HL-60 (cell line): ENCODE results near the gene CACNA1C.

Source experiments
- DNase-seq, 2 experiments: peaks; one replicate each; pipeline ENCODE4 v3.0.0-alpha.2; 2010 to 2020; ENCODE audit warnings: low read depth in 1 of 2, low spot score in 1 of 2
- H3K27ac ChIP-seq: fragments of 250-450 bp; sonication (Bioruptor Pico); replicated peaks from 2 replicates; pipeline ENCODE4 v1.5.1; 2020; ENCODE audit warnings: mild to moderate bottlenecking, moderate library complexity
- H3K27me3 ChIP-seq: fragments of 250-450 bp; sonication (Bioruptor Pico); 2 replicates; pipeline ENCODE4 v1.5.1; 2021; ENCODE audit warnings: mild to moderate bottlenecking, moderate library complexity; ENCODE audit not compliant: insufficient read depth, poor library complexity, severe bottlenecking
- H3K4me3 ChIP-seq: replicated peaks from 2 replicates; pipeline ENCODE4 v1.5.1; 2011; ENCODE audit warnings: mild to moderate bottlenecking, control low read depth, low read length; ENCODE audit not compliant: insufficient read depth
- GABPA ChIP-seq: IDR thresholded peaks from 2 replicates; pipeline ENCODE4 v1.6.1; 2012; ENCODE audit warnings: low read depth
- POLR2AphosphoS5 ChIP-seq: IDR thresholded peaks from 2 replicates; pipeline ENCODE4 v1.6.1; 2012; ENCODE audit warnings: low read depth
- SPI1 ChIP-seq: IDR thresholded peaks from 2 replicates; pipeline ENCODE4 v1.6.1; 2012; ENCODE audit warnings: low read depth, mild to moderate bottlenecking, borderline replicate concordance
- TF ChIP-seq, protein P1 (sequence below): IDR thresholded peaks from 2 replicates; pipeline ENCODE4 v1.6.1; 2012; ENCODE audit warnings: low read depth; ENCODE audit not compliant: insufficient replicate concordance
- TF ChIP-seq, protein P2 (sequence below): IDR thresholded peaks from one replicate; pipeline ENCODE4 v1.5.1; 2011; ENCODE audit warnings: low read length, control low read depth, inconsistent platforms; ENCODE audit not compliant: insufficient read depth

Gene CACNA1C

DNA sequence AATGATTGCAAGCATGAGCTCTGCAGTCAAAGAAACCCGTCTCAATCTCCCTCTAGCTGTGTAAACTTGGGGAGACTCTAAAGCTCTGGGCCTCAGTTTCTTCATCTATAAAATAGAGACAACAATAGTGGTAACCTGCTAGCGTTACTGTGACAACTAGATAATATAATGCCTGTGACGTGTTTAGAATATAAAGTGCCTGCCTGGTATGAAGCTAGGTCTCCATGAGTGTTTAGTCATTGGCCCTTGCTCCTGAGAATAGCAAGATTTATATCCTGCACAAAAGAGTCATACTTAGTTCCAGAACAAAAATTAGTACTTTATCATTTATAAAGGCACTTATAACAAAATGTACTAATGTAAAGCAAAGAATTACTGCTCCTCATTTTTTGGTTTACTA is 39.7 kb upstream of the CACNA1C start:
- H3K27ac ChIP-seq, result no peak overlapping the region
- no peak overlapping the region for H3K4me3 ChIP-seq
- no peak for TF ChIP-seq POLR2AphosphoS5
- TF ChIP-seq, protein P1, sequence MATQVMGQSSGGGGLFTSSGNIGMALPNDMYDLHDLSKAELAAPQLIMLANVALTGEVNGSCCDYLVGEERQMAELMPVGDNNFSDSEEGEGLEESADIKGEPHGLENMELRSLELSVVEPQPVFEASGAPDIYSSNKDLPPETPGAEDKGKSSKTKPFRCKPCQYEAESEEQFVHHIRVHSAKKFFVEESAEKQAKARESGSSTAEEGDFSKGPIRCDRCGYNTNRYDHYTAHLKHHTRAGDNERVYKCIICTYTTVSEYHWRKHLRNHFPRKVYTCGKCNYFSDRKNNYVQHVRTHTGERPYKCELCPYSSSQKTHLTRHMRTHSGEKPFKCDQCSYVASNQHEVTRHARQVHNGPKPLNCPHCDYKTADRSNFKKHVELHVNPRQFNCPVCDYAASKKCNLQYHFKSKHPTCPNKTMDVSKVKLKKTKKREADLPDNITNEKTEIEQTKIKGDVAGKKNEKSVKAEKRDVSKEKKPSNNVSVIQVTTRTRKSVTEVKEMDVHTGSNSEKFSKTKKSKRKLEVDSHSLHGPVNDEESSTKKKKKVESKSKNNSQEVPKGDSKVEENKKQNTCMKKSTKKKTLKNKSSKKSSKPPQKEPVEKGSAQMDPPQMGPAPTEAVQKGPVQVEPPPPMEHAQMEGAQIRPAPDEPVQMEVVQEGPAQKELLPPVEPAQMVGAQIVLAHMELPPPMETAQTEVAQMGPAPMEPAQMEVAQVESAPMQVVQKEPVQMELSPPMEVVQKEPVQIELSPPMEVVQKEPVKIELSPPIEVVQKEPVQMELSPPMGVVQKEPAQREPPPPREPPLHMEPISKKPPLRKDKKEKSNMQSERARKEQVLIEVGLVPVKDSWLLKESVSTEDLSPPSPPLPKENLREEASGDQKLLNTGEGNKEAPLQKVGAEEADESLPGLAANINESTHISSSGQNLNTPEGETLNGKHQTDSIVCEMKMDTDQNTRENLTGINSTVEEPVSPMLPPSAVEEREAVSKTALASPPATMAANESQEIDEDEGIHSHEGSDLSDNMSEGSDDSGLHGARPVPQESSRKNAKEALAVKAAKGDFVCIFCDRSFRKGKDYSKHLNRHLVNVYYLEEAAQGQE, result no peak
- TF ChIP-seq SPI1, result no peak
- H3K27me3 ChIP-seq, result no peaks in the 10 kb centered on the region
- no peak for DNase-seq

DNA sequence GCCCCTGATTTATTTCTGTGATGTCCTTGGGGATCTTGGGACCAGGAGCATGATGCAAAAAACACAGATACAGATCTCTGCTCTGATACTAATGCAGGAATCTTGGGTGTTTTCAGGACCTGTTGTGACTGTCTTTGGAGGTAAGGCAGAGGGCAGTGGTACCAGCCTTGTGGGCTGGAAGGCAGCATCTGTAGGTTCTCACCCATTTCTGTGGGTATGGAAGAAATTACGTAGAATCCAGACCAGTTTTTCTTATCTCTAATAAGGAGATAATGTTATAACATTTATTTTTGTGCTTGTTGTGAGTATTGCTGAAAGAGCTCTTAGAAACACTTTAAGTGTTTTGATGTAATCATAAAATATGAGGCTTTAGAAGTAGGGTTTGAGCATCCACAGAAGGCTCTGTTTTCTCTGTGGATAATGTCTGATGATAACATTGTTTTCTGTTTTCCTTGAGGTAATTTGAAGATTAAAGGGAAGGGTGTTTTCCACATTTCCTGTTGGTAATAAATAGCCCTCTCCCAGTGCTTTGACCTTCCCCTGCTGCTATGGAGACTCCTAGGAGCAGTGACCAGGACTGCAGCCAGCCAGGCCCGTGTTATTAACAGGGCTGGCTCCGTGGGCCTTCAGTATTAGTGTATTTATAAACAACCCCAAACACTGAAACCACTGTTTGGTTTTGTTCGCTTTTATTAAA is 39.1 kb upstream of the CACNA1C start:
- DNase-seq, result no peak
- Histone ChIP-seq H3K4me3 (no peak overlapping the region), H3K27me3 (no peaks in the 10 kb centered on the region), H3K27ac (no peak overlapping the region)
- TF ChIP-seq, protein P1, result no peak
- TF ChIP-seq, protein P2, sequence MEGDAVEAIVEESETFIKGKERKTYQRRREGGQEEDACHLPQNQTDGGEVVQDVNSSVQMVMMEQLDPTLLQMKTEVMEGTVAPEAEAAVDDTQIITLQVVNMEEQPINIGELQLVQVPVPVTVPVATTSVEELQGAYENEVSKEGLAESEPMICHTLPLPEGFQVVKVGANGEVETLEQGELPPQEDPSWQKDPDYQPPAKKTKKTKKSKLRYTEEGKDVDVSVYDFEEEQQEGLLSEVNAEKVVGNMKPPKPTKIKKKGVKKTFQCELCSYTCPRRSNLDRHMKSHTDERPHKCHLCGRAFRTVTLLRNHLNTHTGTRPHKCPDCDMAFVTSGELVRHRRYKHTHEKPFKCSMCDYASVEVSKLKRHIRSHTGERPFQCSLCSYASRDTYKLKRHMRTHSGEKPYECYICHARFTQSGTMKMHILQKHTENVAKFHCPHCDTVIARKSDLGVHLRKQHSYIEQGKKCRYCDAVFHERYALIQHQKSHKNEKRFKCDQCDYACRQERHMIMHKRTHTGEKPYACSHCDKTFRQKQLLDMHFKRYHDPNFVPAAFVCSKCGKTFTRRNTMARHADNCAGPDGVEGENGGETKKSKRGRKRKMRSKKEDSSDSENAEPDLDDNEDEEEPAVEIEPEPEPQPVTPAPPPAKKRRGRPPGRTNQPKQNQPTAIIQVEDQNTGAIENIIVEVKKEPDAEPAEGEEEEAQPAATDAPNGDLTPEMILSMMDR, result no peak
- TF ChIP-seq GABPA (no peak), POLR2AphosphoS5 (no peak), SPI1 (no peak)

DNA sequence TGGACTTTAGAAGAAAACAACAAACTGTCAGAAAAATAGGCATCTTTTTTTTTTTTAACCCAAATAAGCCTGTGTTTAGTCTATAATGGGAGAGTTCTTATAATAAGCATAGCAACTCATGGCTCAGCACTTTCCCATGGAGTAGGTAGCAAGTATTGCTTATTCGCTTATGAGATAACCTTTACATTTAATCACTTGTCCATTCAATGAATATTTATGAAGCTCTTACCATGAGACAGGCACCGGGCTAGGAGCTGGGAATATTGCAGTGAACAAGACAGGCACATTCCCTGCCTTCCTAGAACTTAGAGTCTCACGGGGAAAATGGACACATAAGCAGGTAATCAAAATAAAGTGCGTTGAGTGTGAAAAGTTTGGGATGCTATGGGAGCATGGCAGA is 38.6 kb upstream of the CACNA1C start:
- DNase-seq, result no peak

More for the DNA sequence above, 38.6 kb upstream of the CACNA1C start:
- H3K27ac ChIP-seq, result no peak overlapping the region
- H3K27me3 ChIP-seq, result no peaks in the 10 kb centered on the region
- TF ChIP-seq, protein P2, result no peak
- TF ChIP-seq POLR2AphosphoS5 (no peak), GABPA (no peak), SPI1 (no peak)
- TF ChIP-seq, protein P1, result no peak
- H3K4me3 ChIP-seq, result no peak overlapping the region
